SK-N-MC (cell line): ENCODE measurements around the gene RHOH.

Source experiments
- EZH2 ChIP-seq: fragments of 200-600 bp; sonication (generic); IDR thresholded peaks from one replicate; pipeline ENCODE4 v1.6.1; 2017; ENCODE audit warnings: antibody characterized with exemption
- POLR2AphosphoS5 ChIP-seq: IDR thresholded peaks from 2 replicates; pipeline ENCODE4 v1.6.1; 2012; ENCODE audit warnings: mild to moderate bottlenecking, low read depth, low read length, borderline replicate concordance

GRCh38 chr4:40255393-40256281 lies 58.8 kb downstream of the RHOH start:
- TF ChIP-seq POLR2AphosphoS5: no peak
- TF ChIP-seq EZH2: no peak
